Neural crest cell (in vitro differentiated cells): ENCODE measurements around the gene PRDM8. TPM values are rescaled to one million over a fixed set of nuclear protein-coding genes. Genes with fewer than 3 reads are reported as not detected.

Experiments
- DNase-seq: peaks from one replicate; pipeline ENCODE4 v3.0.0; 2021; ENCODE audit warnings: low read depth, mixed read lengths, low spot score
- H3K27ac Mint-ChIP-seq: one replicate; pipeline ENCODE4 v1.8.0; 2021; ENCODE audit warnings: mild to moderate bottlenecking, mixed read lengths; ENCODE audit not compliant: unreplicated experiment
- H3K27me3 Mint-ChIP-seq: 2 replicates; pipeline ENCODE4 v1.8.0; 2021; ENCODE audit warnings: low read depth, mild to moderate bottlenecking, mixed read lengths
- H3K36me3 Mint-ChIP-seq: 2 replicates; pipeline ENCODE4 v1.8.0; 2021; ENCODE audit warnings: low read depth, mild to moderate bottlenecking, mixed read lengths
- H3K4me1 Mint-ChIP-seq: 2 replicates; pipeline ENCODE4 v1.8.0; 2021; ENCODE audit warnings: mixed read lengths
- H3K4me3 Mint-ChIP-seq: one replicate; pipeline ENCODE4 v1.8.0; 2021; ENCODE audit warnings: mild to moderate bottlenecking, mixed read lengths
- H3K9me3 Mint-ChIP-seq: 2 replicates; pipeline ENCODE4 v1.8.0; 2021; ENCODE audit warnings: mixed read lengths
- CTCF ChIP-seq: fragments of 200-600 bp; sonication (generic); conservative IDR thresholded peaks from 2 replicates; pipeline ENCODE4 v1.5.0; 2021; ENCODE audit warnings: antibody characterized with exemption, mild to moderate bottlenecking
- total RNA-seq: library from RNA; stranded (reverse); gene quantifications from 2 replicates; pipeline ENCODE4 v1.2.1, GENCODE V29; 2021

PRDM8 gene
- total RNA-seq, 1 donor from 2014 or later, result 2.6 TPM

GRCh38 chr4:80192937-80193336 is 4.4 kb upstream of the PRDM8 start:
- Mint-ChIP-seq H3K4me3 (no peak overlapping the region), H3K27ac (no peak overlapping the region), H3K9me3 (no peaks in the 10 kb centered on the region), H3K4me1 (peaks cover 23% of the 10 kb centered on the region), H3K36me3 (no peaks in the 10 kb centered on the region), H3K27me3 (peaks cover 100% of the 10 kb centered on the region)
- no peak for TF ChIP-seq CTCF
- DNase-seq, result no peak

GRCh38 chr4:80195441-80196140 is 1.7 kb upstream of the PRDM8 start:
- Mint-ChIP-seq H3K9me3 (no peaks in the 10 kb centered on the region), H3K27me3 (peaks cover 98% of the 10 kb centered on the region), H3K36me3 (no peaks in the 10 kb centered on the region), H3K4me1 (peaks cover 29% of the 10 kb centered on the region), H3K4me3 (peak overlapping the region; percentile 85), H3K27ac (no peak overlapping the region)
- TF ChIP-seq CTCF, result no peak
- DNase-seq, result no peak

GRCh38 chr4:80196259-80196921 is 913 bp upstream of the PRDM8 start:
- Mint-ChIP-seq H3K27ac (no peak overlapping the region), H3K4me3 (peak overlapping the region; percentile 85), H3K9me3 (no peaks in the 10 kb centered on the region), H3K27me3 (peaks cover 98% of the 10 kb centered on the region), H3K36me3 (no peaks in the 10 kb centered on the region), H3K4me1 (peaks cover 33% of the 10 kb centered on the region)
- no peak for TF ChIP-seq CTCF
- no peak for DNase-seq

GRCh38 chr4:80197601-80198440 is 518 bp downstream of the PRDM8 start:
- peaks cover 95% of the 10 kb centered on the region for H3K27me3 Mint-ChIP-seq
- no peak for TF ChIP-seq CTCF
- H3K9me3 Mint-ChIP-seq, result no peaks in the 10 kb centered on the region
- DNase-seq, result no peak
- H3K27ac Mint-ChIP-seq, result peak overlapping the region; percentile 59
- peaks cover 38% of the 10 kb centered on the region for H3K4me1 Mint-ChIP-seq
- peak overlapping the region; percentile 85 for H3K4me3 Mint-ChIP-seq
- H3K36me3 Mint-ChIP-seq, result no peaks in the 10 kb centered on the region

- Mint-ChIP-seq H3K27me3 (peaks cover 93% of the 10 kb centered on the region), H3K27ac (no peak overlapping the region), H3K36me3 (no peaks in the 10 kb centered on the region), H3K9me3 (no peaks in the 10 kb centered on the region), H3K4me3 (peak overlapping the region; percentile 85), H3K4me1 (peaks cover 41% of the 10 kb centered on the region)
- no peak for DNase-seq
- TF ChIP-seq CTCF, result no peak
Observed at GRCh38 chr4:80198441-80198837, 1.1 kb downstream of the PRDM8 start.
